HG02763 (cell line): ENCODE measurements around the gene TRIM4.

Experiments used
- ATAC-seq: cut with Tn5 transposase; IDR thresholded peaks from one replicate; pipeline ENCODE4 v1.9.1; 2021; ENCODE audit warnings: mild to moderate bottlenecking, moderate library complexity; ENCODE audit not compliant: unreplicated experiment

Gene TRIM4

GRCh38 chr7:99844328-99844727 lies 75.0 kb downstream of the TRIM4 start:
- no peak for ATAC-seq

GRCh38 chr7:99843808-99844207 lies 75.5 kb downstream of the TRIM4 start:
- no peak for ATAC-seq

GRCh38 chr7:99842926-99843325 lies 76.4 kb downstream of the TRIM4 start:
- ATAC-seq = no peak
